GM20431 (cell line): ENCODE results near the gene OLFM1.

ENCODE experiments used
- in situ Hi-C: fragments of 300-500 bp; cut with MseI, MboI; formaldehyde crosslinking; loops from one replicate; pipeline ENCODE4 v1.15.0; 2020; ENCODE audit warnings: low sequenced_read_pairs; ENCODE audit not compliant: unreplicated experiment

The OLFM1 gene

GRCh38 chr9:135126451-135127187, 39.2 kb downstream of the OLFM1 start:
- in situ Hi-C loops = no loop called here

- in situ Hi-C loops = no loop called here
Measured at GRCh38 chr9:135127718-135128670, 40.5 kb downstream of the OLFM1 start.

DNA sequence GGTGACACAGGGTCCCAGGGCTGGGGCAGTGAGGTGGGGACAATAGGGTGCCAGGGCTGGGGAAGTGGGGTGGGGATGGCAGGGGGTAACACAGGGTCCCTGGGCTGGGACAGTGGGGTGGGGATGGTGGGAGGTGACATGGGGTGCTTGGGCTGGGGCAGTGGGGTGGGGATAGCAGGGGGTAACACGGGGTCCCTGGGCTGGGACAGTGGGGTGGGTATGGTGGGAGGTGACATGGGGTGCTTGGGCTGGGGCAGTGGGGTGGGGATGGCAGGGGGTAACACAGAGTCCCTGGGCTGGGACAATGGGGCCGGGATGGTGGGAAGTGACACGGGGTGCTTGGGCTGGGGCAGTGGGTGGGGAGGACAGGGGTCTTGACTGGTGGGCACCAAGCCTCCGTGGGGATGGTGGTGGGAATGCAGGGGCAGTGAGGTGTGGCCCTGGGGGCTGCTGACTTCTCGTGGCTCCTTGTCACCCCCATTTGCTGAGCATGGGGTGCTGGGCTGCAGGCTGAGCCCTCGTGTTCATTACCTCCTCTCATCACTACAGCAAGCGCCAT, 41.7 kb downstream of the OLFM1 start:
- in situ Hi-C loops = no loop called here

- in situ Hi-C loops = no loop called here
Measured at GRCh38 chr9:135130207-135130976, 42.9 kb downstream of the OLFM1 start.

DNA sequence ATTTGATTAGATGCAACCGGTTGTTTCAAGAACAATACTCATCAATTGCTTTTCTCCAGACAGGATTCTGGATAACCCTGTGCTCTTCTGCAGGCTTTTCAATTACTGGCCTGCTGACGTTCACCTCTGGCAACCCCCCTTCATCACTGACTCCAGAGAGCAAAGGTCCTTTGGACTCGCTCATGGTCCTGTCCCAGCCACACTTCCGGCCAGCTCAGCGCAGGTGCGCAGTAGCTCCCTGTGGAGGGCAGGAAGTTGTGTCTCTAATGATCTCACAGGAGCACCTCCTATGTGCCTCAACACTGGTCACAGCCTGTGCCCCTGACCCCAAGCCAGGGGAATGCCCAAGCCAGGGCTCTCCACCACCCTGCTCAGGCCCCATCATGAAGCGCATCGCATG, 44.0 kb downstream of the OLFM1 start:
- in situ Hi-C loops = no loop called here

GRCh38 chr9:135132008-135132407, 44.5 kb downstream of the OLFM1 start:
- in situ Hi-C loops = no loop called here

DNA sequence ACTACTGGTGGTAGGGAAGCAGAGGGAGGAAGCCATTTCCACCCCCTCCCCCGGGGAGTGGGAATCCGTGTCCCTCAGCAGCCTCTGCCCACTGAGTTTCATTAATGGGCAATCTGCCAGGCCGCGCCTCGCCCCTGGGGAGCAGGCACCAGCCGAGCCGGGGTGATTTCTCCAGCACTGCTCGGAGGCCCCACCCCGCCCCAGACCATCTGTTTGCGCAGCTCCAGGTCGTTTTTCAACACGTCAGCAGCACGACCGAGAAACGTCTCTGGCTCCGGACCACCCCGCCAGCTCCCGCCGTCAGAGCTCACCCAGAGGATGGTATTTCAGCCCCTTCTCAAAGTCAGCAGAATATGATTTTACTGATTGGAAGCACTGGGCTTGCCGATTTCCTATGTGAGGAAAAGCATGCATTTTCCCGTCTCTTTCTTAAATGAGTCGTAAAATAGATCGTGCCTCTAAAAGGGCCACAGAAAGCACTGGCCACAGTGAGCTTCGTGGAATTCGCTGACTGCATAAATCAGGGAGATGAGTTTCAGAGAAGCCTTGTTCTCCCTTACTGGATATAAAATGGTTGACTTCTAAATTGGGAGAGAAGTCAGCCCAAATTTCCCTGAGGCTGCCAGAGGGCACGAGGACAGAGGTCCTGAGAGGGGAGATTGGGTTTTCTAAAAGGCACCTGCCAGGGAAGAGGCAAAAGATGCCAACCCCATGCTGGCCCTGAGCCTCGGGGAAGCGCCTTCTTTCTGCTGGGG, 47.0 kb downstream of the OLFM1 start:
- in situ Hi-C loops = no loop called here

GRCh38 chr9:135135171-135135928, 47.9 kb downstream of the OLFM1 start:
- in situ Hi-C loops = no loop called here

DNA sequence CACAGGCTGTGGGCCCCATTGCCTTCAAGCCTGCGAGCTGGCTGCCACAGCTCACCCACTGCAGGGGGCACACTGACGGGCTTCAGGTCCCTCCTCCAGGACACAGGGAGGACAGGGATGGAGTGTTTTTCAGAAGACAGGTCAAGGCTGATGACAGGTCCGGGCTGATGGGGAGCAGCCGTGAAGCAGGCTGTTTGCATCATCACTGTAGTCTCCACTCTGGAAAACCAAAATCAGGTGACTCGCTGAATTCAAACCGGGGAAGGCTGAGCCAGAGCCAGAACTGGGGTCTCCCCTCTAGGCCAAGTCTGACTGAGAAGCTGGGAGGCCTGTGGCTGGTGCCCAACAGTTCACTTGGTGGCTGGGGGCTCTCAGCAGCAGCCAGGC, 48.5 kb downstream of the OLFM1 start:
- in situ Hi-C loops = no loop called here

GRCh38 chr9:135136481-135136880, 49.0 kb downstream of the OLFM1 start:
- in situ Hi-C loops = no loop called here

DNA sequence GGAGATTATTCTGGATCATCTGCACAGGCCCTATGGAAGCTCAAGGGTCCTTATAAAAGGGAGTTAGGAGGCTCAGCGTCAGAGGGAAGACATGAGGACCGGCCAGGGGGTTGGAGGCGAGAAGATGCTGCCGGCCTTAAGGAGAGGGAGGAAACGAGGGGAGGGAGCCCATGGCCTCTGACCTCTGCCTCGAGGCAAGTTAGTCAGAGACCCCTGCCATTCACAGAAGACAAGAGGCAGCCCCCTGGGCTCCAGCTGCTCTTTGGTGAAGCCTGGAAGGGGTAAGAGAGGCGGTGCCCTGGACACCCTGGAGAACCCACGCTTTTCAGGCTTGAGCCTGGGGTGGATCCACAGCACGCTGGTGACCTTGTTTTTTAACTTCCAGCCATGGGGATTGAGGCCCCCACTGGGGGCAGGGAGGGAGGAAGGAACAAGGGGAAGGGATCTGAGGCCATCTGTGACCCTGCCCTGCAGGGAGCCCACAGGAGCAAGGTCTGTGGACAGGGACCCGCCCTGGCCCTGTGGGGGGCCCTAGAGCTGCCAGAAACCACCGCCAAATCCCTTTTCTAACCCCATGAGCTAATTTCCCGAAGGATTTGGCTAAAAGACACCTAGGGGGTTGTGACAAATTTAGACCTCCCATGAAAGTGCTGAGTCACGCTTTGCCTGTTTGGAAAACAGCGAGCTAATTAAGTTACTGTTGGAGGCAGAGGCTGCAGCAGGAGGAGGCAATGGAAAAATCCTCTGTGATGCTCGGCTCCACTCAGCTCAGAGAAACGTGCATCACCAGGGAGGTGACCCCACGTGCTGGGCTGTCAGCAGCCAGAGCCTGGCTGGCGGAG, 49.7 kb downstream of the OLFM1 start:
- in situ Hi-C loops = no loop called here

GRCh38 chr9:135138078-135138855, 50.8 kb downstream of the OLFM1 start:
- in situ Hi-C loops = no loop called here

- in situ Hi-C loops = no loop called here
Measured at GRCh38 chr9:135139366-135139959, 52.0 kb downstream of the OLFM1 start.

DNA sequence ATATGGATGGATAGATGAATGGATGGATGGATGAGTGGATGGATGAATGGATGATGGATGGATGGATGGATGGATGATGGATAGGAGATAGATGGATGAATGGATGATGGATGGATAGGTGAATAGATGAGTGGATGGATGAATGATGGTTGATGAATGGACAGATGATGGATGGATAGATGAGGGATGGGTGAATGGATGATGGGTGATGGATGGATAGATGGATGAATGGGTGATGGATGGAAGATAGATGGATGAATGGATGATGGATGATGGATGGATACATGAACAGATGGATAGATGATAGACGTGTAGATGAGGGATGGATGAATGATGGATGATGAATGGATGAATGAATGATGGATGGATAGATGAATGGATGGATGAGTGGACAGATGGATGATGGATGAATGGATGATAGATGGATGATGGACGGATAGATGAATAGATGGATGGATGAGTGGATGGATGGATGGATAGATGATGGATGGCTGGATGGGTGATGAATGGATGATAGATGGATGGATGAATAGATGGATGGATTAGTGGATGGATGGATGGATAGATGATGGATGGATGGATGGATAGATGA, 53.8 kb downstream of the OLFM1 start:
- in situ Hi-C loops = no loop called here

- in situ Hi-C loops = no loop called here
Measured at GRCh38 chr9:135144581-135145170, 57.2 kb downstream of the OLFM1 start.

DNA sequence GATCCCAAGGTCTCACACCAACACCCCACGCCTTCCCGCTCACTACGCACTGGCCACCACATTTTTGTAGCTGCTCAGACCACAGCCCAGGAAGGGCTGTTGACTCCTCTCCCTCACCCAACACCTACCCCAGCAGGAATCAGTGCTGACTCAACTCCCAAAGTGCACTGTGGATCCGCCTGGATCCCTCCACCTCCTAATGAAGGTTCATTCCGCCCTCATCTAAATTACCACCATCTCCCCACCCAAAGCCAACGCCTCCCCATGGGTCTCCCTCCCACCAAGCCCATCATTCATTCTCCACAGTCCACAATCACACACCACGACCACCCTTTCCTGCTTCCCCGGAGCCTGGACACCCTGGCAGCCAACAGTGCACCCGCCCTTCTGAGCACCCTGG, 57.8 kb downstream of the OLFM1 start:
- in situ Hi-C loops = no loop called here
